Osteoblast (primary cell): ENCODE measurements around the gene SLC44A4. TPM values are rescaled to one million over a fixed set of nuclear protein-coding genes. Genes with fewer than 3 reads are reported as not detected.

Experiments used
- DNase-seq: peaks from one replicate; pipeline ENCODE4 v3.0.0; 2011; ENCODE audit warnings: low spot score, mixed read lengths; ENCODE audit not compliant: insufficient read length; ENCODE audit errors: missing footprints
- H2AFZ ChIP-seq: 2 replicates; pipeline ENCODE4 v1.6.0; 2011; ENCODE audit warnings: mild to moderate bottlenecking, low read length
- H3K27ac ChIP-seq: 2 replicates; pipeline ENCODE4 v1.5.1; 2011; ENCODE audit warnings: mild to moderate bottlenecking, low read depth, low read length, moderate library complexity
- H3K27me3 ChIP-seq: 2 replicates; pipeline ENCODE4 v1.6.0; 2012; ENCODE audit warnings: mild to moderate bottlenecking, control low read depth, inconsistent platforms, low read length, moderate library complexity; ENCODE audit not compliant: insufficient read depth
- H3K36me3 ChIP-seq: 2 replicates; pipeline ENCODE4 v1.5.1; 2011; ENCODE audit warnings: mild to moderate bottlenecking, low read length, control low read depth, moderate library complexity; ENCODE audit not compliant: insufficient read depth
- H3K4me1 ChIP-seq: 2 replicates; pipeline ENCODE4 v1.5.1; 2011; ENCODE audit warnings: mild to moderate bottlenecking, low read length, control low read depth, moderate library complexity; ENCODE audit not compliant: insufficient read depth
- H3K4me2 ChIP-seq: 2 replicates; pipeline ENCODE4 v1.6.0; 2011; ENCODE audit warnings: mild to moderate bottlenecking, low read length; ENCODE audit not compliant: insufficient read depth
- H3K4me3 ChIP-seq: fragments of 200-600 bp; sonication (generic); 3 replicates; pipeline ENCODE4 v1.5.1; 2012; ENCODE audit warnings: mild to moderate bottlenecking, low read length, inconsistent platforms; ENCODE audit not compliant: insufficient read depth
- H3K79me2 ChIP-seq: 2 replicates; pipeline ENCODE4 v1.6.0; 2012; ENCODE audit warnings: mild to moderate bottlenecking, low read length, control low read depth, inconsistent platforms; ENCODE audit not compliant: insufficient read depth
- H3K9me3 ChIP-seq: 2 replicates; pipeline ENCODE4 v1.5.1; 2011; ENCODE audit warnings: low read depth, low read length, control low read depth
- H4K20me1 ChIP-seq: 2 replicates; pipeline ENCODE4 v1.6.0; 2012; ENCODE audit warnings: mild to moderate bottlenecking, low read length, control low read depth; ENCODE audit not compliant: insufficient read depth
- total RNA-seq: library from RNA; depleted of rRNA; stranded (reverse); fragments of >200 nt; gene quantifications from 2 replicates; pipeline ENCODE4 v1.2.3, GENCODE V29; 2012
- TF ChIP-seq, protein P1 (sequence below): IDR thresholded peaks from 2 replicates; pipeline ENCODE4 v1.5.1; 2011; ENCODE audit warnings: mild to moderate bottlenecking, low read depth, low read length, moderate library complexity; ENCODE audit errors: extremely low read depth

The SLC44A4 gene
- total RNA-seq, 1 donor: not detected

DNA sequence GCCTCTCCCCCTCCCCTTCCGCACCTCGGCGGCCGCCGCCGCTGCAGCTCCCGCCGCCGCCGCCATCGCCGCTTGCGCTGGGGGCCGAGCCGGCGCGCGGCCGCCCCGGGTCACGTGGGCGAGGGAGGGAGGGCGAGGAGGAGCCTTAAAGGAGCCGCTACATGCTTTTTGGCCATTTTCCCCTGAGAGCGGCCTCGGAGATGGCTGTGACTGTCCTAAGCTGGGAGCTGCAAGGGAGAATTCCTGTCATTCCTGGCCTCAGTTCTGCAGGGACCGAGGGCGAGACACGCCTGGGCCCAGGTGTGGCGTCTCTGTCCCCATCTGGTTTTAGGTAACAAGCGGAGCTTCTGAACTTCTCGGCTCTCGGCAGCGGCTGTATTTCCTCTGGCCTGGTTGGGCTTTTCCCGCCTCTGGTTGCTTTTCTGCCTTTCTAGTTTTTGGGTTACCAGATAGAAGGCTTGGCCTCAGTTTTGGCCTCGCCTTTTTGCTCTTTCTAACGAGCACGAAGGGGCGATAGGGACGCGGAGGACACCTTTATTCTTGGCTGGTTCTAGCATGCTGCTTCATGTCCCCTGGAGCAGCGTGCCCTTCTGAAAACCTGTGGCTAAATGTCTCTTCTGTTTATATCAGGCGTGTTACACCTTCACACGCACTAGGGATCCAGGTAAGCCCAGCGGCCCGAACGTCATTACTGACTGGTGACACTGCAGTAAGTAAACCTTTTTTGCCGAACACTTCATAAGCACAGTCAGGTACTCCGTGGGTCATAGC lies 19.0 kb upstream of the SLC44A4 start, which contains the start of gene EHMT2:
TSS of gene EHMT2 (minus strand) at position 87 of the 771 bp plus-strand sequence. CDS start at position 66, 21 bp downstream.
- peaks cover 18% of the 10 kb centered on the region for H3K4me1 ChIP-seq
- TF ChIP-seq, protein P1, sequence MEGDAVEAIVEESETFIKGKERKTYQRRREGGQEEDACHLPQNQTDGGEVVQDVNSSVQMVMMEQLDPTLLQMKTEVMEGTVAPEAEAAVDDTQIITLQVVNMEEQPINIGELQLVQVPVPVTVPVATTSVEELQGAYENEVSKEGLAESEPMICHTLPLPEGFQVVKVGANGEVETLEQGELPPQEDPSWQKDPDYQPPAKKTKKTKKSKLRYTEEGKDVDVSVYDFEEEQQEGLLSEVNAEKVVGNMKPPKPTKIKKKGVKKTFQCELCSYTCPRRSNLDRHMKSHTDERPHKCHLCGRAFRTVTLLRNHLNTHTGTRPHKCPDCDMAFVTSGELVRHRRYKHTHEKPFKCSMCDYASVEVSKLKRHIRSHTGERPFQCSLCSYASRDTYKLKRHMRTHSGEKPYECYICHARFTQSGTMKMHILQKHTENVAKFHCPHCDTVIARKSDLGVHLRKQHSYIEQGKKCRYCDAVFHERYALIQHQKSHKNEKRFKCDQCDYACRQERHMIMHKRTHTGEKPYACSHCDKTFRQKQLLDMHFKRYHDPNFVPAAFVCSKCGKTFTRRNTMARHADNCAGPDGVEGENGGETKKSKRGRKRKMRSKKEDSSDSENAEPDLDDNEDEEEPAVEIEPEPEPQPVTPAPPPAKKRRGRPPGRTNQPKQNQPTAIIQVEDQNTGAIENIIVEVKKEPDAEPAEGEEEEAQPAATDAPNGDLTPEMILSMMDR: no peak
- H2AFZ ChIP-seq: peak within 1 kb of the TSS; percentile 94
- H3K27ac ChIP-seq: peak within 1 kb of the TSS; percentile 65
- peaks cover 21% of the 10 kb centered on the region for H3K36me3 ChIP-seq
- H3K4me3 ChIP-seq: peak within 1 kb of the TSS; percentile 87
- H4K20me1 ChIP-seq: no peaks in the 10 kb centered on the region
- H3K79me2 ChIP-seq: peaks cover 13% of the 10 kb centered on the region
- peak; percentile 99 for DNase-seq
- H3K4me2 ChIP-seq: peak within 1 kb of the TSS; percentile 90
- no peaks in the 10 kb centered on the region for H3K27me3 ChIP-seq
- no peaks in the 10 kb centered on the region for H3K9me3 ChIP-seq

DNA sequence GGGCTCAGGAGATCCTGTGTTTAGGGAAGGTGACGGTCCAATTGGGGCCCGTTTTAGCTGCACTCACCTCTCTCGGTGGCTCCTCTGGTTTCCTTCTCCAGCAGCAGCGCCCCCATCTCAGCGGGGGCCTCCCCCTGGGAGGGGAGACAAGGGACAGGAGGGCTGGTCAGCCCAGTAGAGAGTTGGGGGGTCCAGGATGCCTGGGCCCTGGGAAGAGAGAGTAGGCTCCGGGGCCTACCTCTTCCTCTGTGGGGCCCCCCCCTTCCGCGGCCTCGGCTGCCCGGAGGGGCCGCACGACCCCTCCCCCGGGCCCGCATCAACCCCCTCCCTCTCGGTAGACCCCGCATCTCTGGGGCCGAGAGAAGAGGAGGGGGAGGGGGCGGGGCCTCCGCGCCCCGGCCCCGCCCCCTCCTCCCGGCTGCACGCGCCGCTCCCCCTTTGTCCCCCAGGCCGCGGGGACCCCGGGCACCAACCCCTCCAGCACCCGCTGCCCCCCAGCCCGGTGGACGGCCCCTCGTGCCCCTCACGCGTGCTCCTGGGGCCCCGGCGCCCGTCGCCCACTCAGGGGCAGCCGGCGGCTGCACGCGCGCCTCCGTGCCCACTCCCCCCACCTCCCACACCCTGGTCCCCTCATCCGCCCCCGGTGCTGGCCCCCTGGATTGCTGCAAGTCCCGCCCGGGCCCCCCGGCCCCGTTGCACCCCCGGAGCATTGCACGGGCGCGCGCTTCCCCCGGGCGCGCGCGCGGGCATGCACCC lies 18.2 kb upstream of the SLC44A4 start:
- Histone ChIP-seq H3K36me3 (peaks cover 28% of the 10 kb centered on the region), H3K27ac (peak overlapping the region; percentile 3)
- TF ChIP-seq, protein P1: no peak

DNA sequence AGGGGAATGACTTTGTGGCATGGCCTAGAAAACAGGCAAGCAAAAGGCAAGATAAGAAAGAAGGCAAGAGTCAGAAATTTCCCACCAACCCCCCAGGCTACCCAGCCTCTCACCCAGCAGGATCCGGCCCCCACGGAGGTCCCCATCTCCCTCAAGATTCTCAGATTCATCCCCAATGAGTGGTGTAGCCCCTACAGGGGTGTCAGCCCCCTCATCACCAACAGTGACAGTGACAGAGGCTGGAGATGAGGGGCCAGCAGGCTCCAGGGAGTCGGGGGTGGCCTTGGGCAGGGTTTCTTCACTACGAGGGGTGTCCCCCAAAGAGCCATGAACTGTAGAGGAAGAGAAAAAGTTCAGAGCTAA lies 17.7 kb upstream of the SLC44A4 start:
- H3K27ac ChIP-seq: peak overlapping the region; percentile 3

More for the DNA sequence above, 18.2 kb upstream of the SLC44A4 start:
- Histone ChIP-seq H4K20me1 (no peaks in the 10 kb centered on the region), H3K79me2 (peaks cover 13% of the 10 kb centered on the region), H3K27me3 (no peaks in the 10 kb centered on the region), H3K9me3 (no peaks in the 10 kb centered on the region), H3K4me2 (peak overlapping the region; percentile 87), H3K4me3 (peak overlapping the region; percentile 87), H2AFZ (peak overlapping the region; percentile 73), H3K4me1 (peaks cover 12% of the 10 kb centered on the region)
- DNase-seq: peak; percentile 81

More for the DNA sequence above, 17.7 kb upstream of the SLC44A4 start:
- peak overlapping the region; percentile 73 for H2AFZ ChIP-seq
- DNase-seq: no peak
- H3K4me2 ChIP-seq: peak overlapping the region; percentile 87
- H3K9me3 ChIP-seq: no peaks in the 10 kb centered on the region
- H3K79me2 ChIP-seq: peaks cover 13% of the 10 kb centered on the region
- no peaks in the 10 kb centered on the region for H4K20me1 ChIP-seq
- peaks cover 12% of the 10 kb centered on the region for H3K4me1 ChIP-seq
- peak overlapping the region; percentile 87 for H3K4me3 ChIP-seq
- peaks cover 34% of the 10 kb centered on the region for H3K36me3 ChIP-seq
- TF ChIP-seq, protein P1: no peak
- no peaks in the 10 kb centered on the region for H3K27me3 ChIP-seq
